Hepatocyte (in vitro differentiated cells): Measurements from ENCODE around the gene DCLK2. TPM values are rescaled to one million over a fixed set of nuclear protein-coding genes. Genes with fewer than 3 reads are reported as not detected.

ENCODE experiments used
- DNase-seq: peaks from one replicate; pipeline ENCODE4 v3.0.0-alpha.2; 2016; ENCODE audit warnings: low spot score
- H2AFZ ChIP-seq: fragments of 200-600 bp; sonication (generic); 2 replicates; pipeline ENCODE4 v1.6.0; 2016; ENCODE audit warnings: antibody characterized with exemption, mild to moderate bottlenecking
- H3K27ac ChIP-seq: fragments of 200-600 bp; sonication (generic); 2 replicates; pipeline ENCODE4 v1.5.1; 2016; ENCODE audit warnings: mild to moderate bottlenecking
- H3K27me3 ChIP-seq: fragments of 200-600 bp; sonication (generic); 2 replicates; pipeline ENCODE4 v1.6.1; 2016
- H3K36me3 ChIP-seq: fragments of 200-600 bp; sonication (generic); replicated peaks from 2 replicates; pipeline ENCODE4 v1.5.1; 2016; ENCODE audit warnings: low read depth; ENCODE audit not compliant: insufficient read depth
- H3K4me1 ChIP-seq: fragments of 200-600 bp; sonication (generic); 2 replicates; pipeline ENCODE4 v1.5.1; 2016; ENCODE audit warnings: mild to moderate bottlenecking, moderate library complexity; ENCODE audit not compliant: insufficient read depth
- H3K4me2 ChIP-seq: fragments of 200-600 bp; sonication (generic); 2 replicates; pipeline ENCODE4 v1.6.0; 2016
- H3K4me3 ChIP-seq: fragments of 200-600 bp; sonication (generic); 2 replicates; pipeline ENCODE4 v1.5.1; 2016; ENCODE audit warnings: mild to moderate bottlenecking
- H3K79me2 ChIP-seq: fragments of 200-600 bp; sonication (generic); 2 replicates; pipeline ENCODE4 v1.6.0; 2017; ENCODE audit warnings: mild to moderate bottlenecking
- H3K9me2 ChIP-seq: fragments of 200-600 bp; sonication (generic); replicated peaks from 2 replicates; pipeline ENCODE4 v1.6.0; 2017; ENCODE audit warnings: mild to moderate bottlenecking; ENCODE audit not compliant: insufficient read depth
- H3K9me3 ChIP-seq: fragments of 200-600 bp; sonication (generic); 2 replicates; pipeline ENCODE4 v1.5.1; 2016; ENCODE audit warnings: low read depth, mild to moderate bottlenecking
- H4K20me1 ChIP-seq: fragments of 200-600 bp; sonication (generic); 2 replicates; pipeline ENCODE4 v1.6.0; 2016; ENCODE audit warnings: mild to moderate bottlenecking; ENCODE audit not compliant: insufficient read depth, poor library complexity, severe bottlenecking
- CTCF ChIP-seq: fragments of 200-600 bp; sonication (generic); IDR thresholded peaks from 2 replicates; pipeline ENCODE4 v1.5.1; 2016; ENCODE audit warnings: antibody characterized with exemption, mild to moderate bottlenecking; ENCODE audit not compliant: poor library complexity
- EZH2 ChIP-seq: fragments of 200-600 bp; sonication (generic); IDR thresholded peaks from 2 replicates; pipeline ENCODE4 v1.6.1; 2016; ENCODE audit warnings: antibody characterized with exemption, mild to moderate bottlenecking, borderline replicate concordance
- EZH2phosphoT487 ChIP-seq: fragments of 200-600 bp; sonication (generic); IDR thresholded peaks from one replicate; pipeline ENCODE4 v1.6.1; 2018; ENCODE audit warnings: antibody characterized with exemption, mild to moderate bottlenecking, low read depth, moderate library complexity; ENCODE audit not compliant: unreplicated experiment, severe bottlenecking
- WGBS: methylation state at CpG from one replicate; pipeline ENCODE4 v1.1.6; 2016; ENCODE audit warnings: low lambda C conversion rate; ENCODE audit errors: missing lambda C conversion rate; 5-methylcytosine and 5-hydroxymethylcytosine counted together
- polyA plus RNA-seq: library from polyadenylated mRNA; unstranded; fragments of >200 nt; fragmentation: Nextera tagmentation; extraction: Ambion mirVana; gene quantifications from 2 replicates; pipeline ENCODE4 v1.2.1, GENCODE V29; 2016
- total RNA-seq: library from RNA; depleted of rRNA; stranded (reverse); fragments of >200 nt; gene quantifications from 2 replicates; pipeline ENCODE4 v1.2.3, GENCODE V29; 2014

DCLK2 gene
- total and polyA plus RNA-seq, 2 experiments from 2014 or later: 1.5 to 2.8 TPM

- 91% methylated on average over 6 of the region's 6 CpGs for WGBS
- Histone ChIP-seq H3K79me2 (no peaks in the 10 kb centered on the region), H2AFZ (no peak overlapping the region), H3K9me2 (no peaks in the 10 kb centered on the region), H3K27ac (no peak overlapping the region), H3K9me3 (no peaks in the 10 kb centered on the region), H3K4me2 (no peak overlapping the region), H3K4me3 (no peak overlapping the region), H4K20me1 (no peaks in the 10 kb centered on the region), H3K4me1 (no peaks in the 10 kb centered on the region), H3K27me3 (no peaks in the 10 kb centered on the region), H3K36me3 (no peaks in the 10 kb centered on the region)
- no peak for TF ChIP-seq EZH2
- no peak for TF ChIP-seq CTCF
- TF ChIP-seq EZH2phosphoT487: no peak
- no peak for DNase-seq
These were observed 208.4 kb downstream of the DCLK2 start for GRCh38 chr4:150286656-150287055.

- Histone ChIP-seq H3K27me3 (no peaks in the 10 kb centered on the region), H3K79me2 (no peaks in the 10 kb centered on the region), H3K27ac (no peak overlapping the region), H3K9me3 (no peaks in the 10 kb centered on the region), H3K4me1 (no peaks in the 10 kb centered on the region), H3K9me2 (no peaks in the 10 kb centered on the region), H3K4me3 (no peak overlapping the region), H4K20me1 (no peaks in the 10 kb centered on the region), H3K36me3 (no peaks in the 10 kb centered on the region), H3K4me2 (no peak overlapping the region), H2AFZ (no peak overlapping the region)
- TF ChIP-seq EZH2phosphoT487 (no peak), EZH2 (no peak), CTCF (no peak)
- WGBS: 73% methylated on average over 2 of the region's 2 CpGs
- no peak for DNase-seq
These were observed 211.0 kb downstream of the DCLK2 start for GRCh38 chr4:150289198-150289597.

GRCh38 chr4:150289881-150290280, 211.6 kb downstream of the DCLK2 start:
- Histone ChIP-seq H3K79me2 (no peaks in the 10 kb centered on the region), H3K9me3 (no peaks in the 10 kb centered on the region), H3K27me3 (no peaks in the 10 kb centered on the region), H3K4me1 (no peaks in the 10 kb centered on the region), H3K4me3 (no peak overlapping the region), H3K4me2 (no peak overlapping the region), H2AFZ (no peak overlapping the region), H3K36me3 (no peaks in the 10 kb centered on the region), H4K20me1 (no peaks in the 10 kb centered on the region), H3K27ac (no peak overlapping the region), H3K9me2 (no peaks in the 10 kb centered on the region)
- TF ChIP-seq CTCF: no peak
- no peak for DNase-seq
- WGBS: 57% methylated on average over 3 of the region's 3 CpGs

- Histone ChIP-seq H3K36me3 (no peaks in the 10 kb centered on the region), H3K9me3 (no peaks in the 10 kb centered on the region), H3K4me2 (no peak overlapping the region), H2AFZ (no peak overlapping the region), H3K79me2 (no peaks in the 10 kb centered on the region), H4K20me1 (no peaks in the 10 kb centered on the region), H3K4me3 (no peak overlapping the region), H3K9me2 (no peaks in the 10 kb centered on the region), H3K27me3 (no peaks in the 10 kb centered on the region), H3K4me1 (no peaks in the 10 kb centered on the region), H3K27ac (no peak overlapping the region)
- DNase-seq: peak; percentile 68
- TF ChIP-seq EZH2phosphoT487: no peak
- no peak for TF ChIP-seq EZH2
- peak; percentile 76 for TF ChIP-seq CTCF
- WGBS: 94% methylated on average over 1 of the region's 1 CpG
These were observed 219.7 kb downstream of the DCLK2 start for GRCh38 chr4:150297861-150298474.
